ENCODE results near the gene AK9. TPM values are rescaled to one million over a fixed set of nuclear protein-coding genes. Genes with fewer than 3 reads are reported as not detected.
A peak's percentile ranks its signal among the peaks of the same experiment; 100 is the strongest.

Gene AK9
- total RNA-seq, 4 donors from 2014 or later, result 3.1 to 9.5 (median 6.3) TPM

GRCh38 chr6:109460161-109460829 lies 230.7 kb downstream of the AK9 start:
- Histone ChIP-seq H3K36me3 (peaks cover 19% of the 10 kb centered on the region), H3K27ac (no peak overlapping the region), H3K27me3 (no peaks in the 10 kb centered on the region), H3K9me3 (no peaks in the 10 kb centered on the region), H3K4me3 (no peak overlapping the region), H3K4me1 (peaks cover 28% of the 10 kb centered on the region)
- no peak for TF ChIP-seq EP300 (IDR thresholded peaks at IDR 0.05)
- no peak for TF ChIP-seq CTCF (IDR thresholded peaks at IDR 0.05)
- no peak for TF ChIP-seq POLR2AphosphoS5 (IDR thresholded peaks at IDR 0.05)
- TF ChIP-seq POLR2A (IDR thresholded peaks at IDR 0.05), result no peak
- 88% methylated on average over 3 of the region's 3 CpGs for WGBS
- DNase-seq (ENCODE audit: low spot score in 2 of 2), result no peak

- H3K36me3 ChIP-seq, result peaks cover 8% of the 10 kb centered on the region
- no peaks in the 10 kb centered on the region for H3K27me3 ChIP-seq
- DNase-seq (ENCODE audit: low spot score in 2 of 2), result no peak
- H3K4me3 ChIP-seq, result no peak overlapping the region
- no peak overlapping the region for H3K27ac ChIP-seq
- H3K4me1 ChIP-seq, result peaks cover 41% of the 10 kb centered on the region
- H3K9me3 ChIP-seq, result no peaks in the 10 kb centered on the region
- 77% methylated on average over 5 of the region's 5 CpGs for WGBS
- TF ChIP-seq EP300 (IDR thresholded peaks at IDR 0.05) (no peak), CTCF (IDR thresholded peaks at IDR 0.05) (no peak), POLR2A (IDR thresholded peaks at IDR 0.05) (no peak), POLR2AphosphoS5 (IDR thresholded peaks at IDR 0.05) (no peak)
Observed at GRCh38 chr6:109458774-109459531, 232.0 kb downstream of the AK9 start.

GRCh38 chr6:109457562-109457996 lies 233.4 kb downstream of the AK9 start:
- Histone ChIP-seq H3K27ac (peak overlapping the region; percentile 70), H3K36me3 (peaks cover 4% of the 10 kb centered on the region), H3K4me3 (no peak overlapping the region), H3K9me3 (no peaks in the 10 kb centered on the region), H3K4me1 (peaks cover 49% of the 10 kb centered on the region), H3K27me3 (no peaks in the 10 kb centered on the region)
- DNase-seq (ENCODE audit: low spot score in 2 of 2), result no peak
- TF ChIP-seq EP300 (IDR thresholded peaks at IDR 0.05) (no peak), POLR2A (IDR thresholded peaks at IDR 0.05) (no peak), POLR2AphosphoS5 (IDR thresholded peaks at IDR 0.05) (no peak), CTCF (IDR thresholded peaks at IDR 0.05) (no peak)
- 47% methylated on average over 6 of the region's 6 CpGs for WGBS

- H3K36me3 ChIP-seq, result peaks cover 10% of the 10 kb centered on the region
- peak overlapping the region; percentile 56 for H3K4me3 ChIP-seq
- no peak for TF ChIP-seq POLR2AphosphoS5 (IDR thresholded peaks at IDR 0.05)
- no peak for TF ChIP-seq EP300 (IDR thresholded peaks at IDR 0.05)
- TF ChIP-seq POLR2A (IDR thresholded peaks at IDR 0.05), result no peak
- TF ChIP-seq CTCF (IDR thresholded peaks at IDR 0.05), result no peak
- WGBS, result 21% methylated on average over 16 of the region's 16 CpGs
- H3K4me1 ChIP-seq, result peaks cover 49% of the 10 kb centered on the region
- DNase-seq (ENCODE audit: low spot score in 2 of 2), result peak in 1 of 2 donors; percentile 87
- peak overlapping the region; percentile 70 for H3K27ac ChIP-seq
- no peaks in the 10 kb centered on the region for H3K27me3 ChIP-seq
- H3K9me3 ChIP-seq, result no peaks in the 10 kb centered on the region
Observed at GRCh38 chr6:109456710-109457561, 234.1 kb downstream of the AK9 start.
